Trophoblast cell (in vitro differentiated cells and primary cell): ENCODE data around the gene VWA5B1.
"Not testable (repeated sequence)": the region's sequence is repeated elsewhere in the genome, so short reads cannot be mapped to it uniquely, and the experiment has no call there.

Source experiments
- DNase-seq, 2 donors: peaks; one replicate each; pipeline ENCODE4 v3.0.0-alpha.2; 2016
- H2AFZ ChIP-seq: 2 replicates; pipeline ENCODE4 v1.6.1; 2013; ENCODE audit warnings: low read length, moderate library complexity, mild to moderate bottlenecking; ENCODE audit not compliant: insufficient read depth, poor library complexity
- H2AK5ac ChIP-seq: 2 replicates; pipeline ENCODE4 v1.6.1; 2013; ENCODE audit warnings: mild to moderate bottlenecking, low read length
- H2BK120ac ChIP-seq: 2 replicates; pipeline ENCODE4 v1.6.1; 2013; ENCODE audit warnings: low read length, mild to moderate bottlenecking, moderate library complexity; ENCODE audit not compliant: insufficient read depth, poor library complexity
- H2BK12ac ChIP-seq: 2 replicates; pipeline ENCODE4 v1.6.1; 2013; ENCODE audit warnings: mild to moderate bottlenecking, low read length, moderate library complexity
- H2BK5ac ChIP-seq: 2 replicates; pipeline ENCODE4 v1.6.1; 2013; ENCODE audit warnings: low read length, low read depth, moderate library complexity, mild to moderate bottlenecking; ENCODE audit not compliant: poor library complexity
- H3K14ac ChIP-seq: 2 replicates; pipeline ENCODE4 v1.6.1; 2013; ENCODE audit warnings: mild to moderate bottlenecking, low read length
- H3K18ac ChIP-seq: 2 replicates; pipeline ENCODE4 v1.6.1; 2013; ENCODE audit warnings: mild to moderate bottlenecking, low read length
- H3K23ac ChIP-seq: 2 replicates; pipeline ENCODE4 v1.6.1; 2013; ENCODE audit warnings: low read length
- H3K27ac ChIP-seq: 2 replicates; pipeline ENCODE4 v1.5.1; 2013; ENCODE audit warnings: low read depth, mild to moderate bottlenecking, inconsistent platforms, low read length, moderate library complexity
- H3K27me3 ChIP-seq: 2 replicates; pipeline ENCODE4 v1.6.1; 2013; ENCODE audit warnings: inconsistent platforms, mild to moderate bottlenecking, low read length, moderate library complexity; ENCODE audit not compliant: insufficient read depth
- H3K36me3 ChIP-seq, 2 experiments: 1 replicate in 1 of 2; 2 replicates in 1 of 2; pipeline ENCODE4 v1.6.1; 2013; ENCODE audit warnings: low read length in 2 of 2, mild to moderate bottlenecking in 2 of 2, moderate library complexity in 1 of 2; ENCODE audit not compliant: insufficient read depth in 2 of 2, control insufficient read depth in 1 of 2
- H3K4ac ChIP-seq: 2 replicates; pipeline ENCODE4 v1.6.1; 2013; ENCODE audit warnings: low read depth, mild to moderate bottlenecking, low read length, moderate library complexity
- H3K4me1 ChIP-seq, 2 experiments: 1 replicate in 1 of 2; 2 replicates in 1 of 2; pipeline ENCODE4 v1.6.1; 2013; ENCODE audit warnings: low read length in 2 of 2, mild to moderate bottlenecking in 2 of 2, moderate library complexity in 1 of 2; ENCODE audit not compliant: insufficient read depth in 2 of 2, control insufficient read depth in 1 of 2
- H3K4me2 ChIP-seq: 2 replicates; pipeline ENCODE4 v1.6.1; 2013; ENCODE audit warnings: inconsistent platforms, mild to moderate bottlenecking, low read length, moderate library complexity
- H3K4me3 ChIP-seq: 2 replicates; pipeline ENCODE4 v1.5.1; 2013; ENCODE audit warnings: mild to moderate bottlenecking, low read depth, low read length, inconsistent platforms
- H3K79me1 ChIP-seq: one replicate; pipeline ENCODE4 v1.6.1; 2013; ENCODE audit warnings: low read length
- H3K79me2 ChIP-seq: 2 replicates; pipeline ENCODE4 v1.6.1; 2013; ENCODE audit warnings: low read length, mild to moderate bottlenecking; ENCODE audit not compliant: control insufficient read depth, insufficient read depth, poor library complexity
- H3K9ac ChIP-seq: 2 replicates; pipeline ENCODE4 v1.6.1; 2013; ENCODE audit warnings: mild to moderate bottlenecking, low read length
- H3K9me3 ChIP-seq: 2 replicates; pipeline ENCODE4 v1.6.1; 2013; ENCODE audit warnings: low read depth, mild to moderate bottlenecking, control low read depth, inconsistent platforms, low read length; ENCODE audit not compliant: insufficient read depth
- H4K12ac ChIP-seq: 2 replicates; pipeline ENCODE4 v1.6.1; 2013; ENCODE audit warnings: low read depth, mild to moderate bottlenecking, low read length, moderate library complexity
- H4K8ac ChIP-seq: 2 replicates; pipeline ENCODE4 v1.6.1; 2013; ENCODE audit warnings: low read depth, mild to moderate bottlenecking, low read length, moderate library complexity
- H4K91ac ChIP-seq: one replicate; pipeline ENCODE4 v1.6.1; 2013; ENCODE audit warnings: low read depth, mild to moderate bottlenecking, low read length, moderate library complexity
- WGBS: extraction: QIAGEN DNeasy Blood & Tissue Kit; methylation state at CpG from one replicate; pipeline ENCODE4 v1.1.7; 2013; ENCODE audit warnings: missing lambda C conversion rate; ENCODE audit not compliant: insufficient read length, insufficient coverage; ENCODE audit errors: extremely low coverage; 5-methylcytosine and 5-hydroxymethylcytosine counted together

The VWA5B1 gene

GRCh38 chr1:20266642-20267041, 24.0 kb upstream of the VWA5B1 start:
- H2BK5ac ChIP-seq = no peak overlapping the region
- H3K27me3 ChIP-seq = no peaks in the 10 kb centered on the region
- no peaks in the 10 kb centered on the region for H3K36me3 ChIP-seq
- H3K79me1 ChIP-seq = no peaks in the 10 kb centered on the region
- H2AFZ ChIP-seq = no peak overlapping the region
- H3K23ac ChIP-seq = no peak overlapping the region
- H2BK120ac ChIP-seq = no peak overlapping the region
- H2BK12ac ChIP-seq = no peak overlapping the region
- H3K9me3 ChIP-seq = no peaks in the 10 kb centered on the region
- no peak overlapping the region for H3K9ac ChIP-seq
- H4K91ac ChIP-seq = no peak overlapping the region
- no peak overlapping the region for H3K27ac ChIP-seq
- H3K4ac ChIP-seq = no peak overlapping the region
- no peak for DNase-seq
- H2AK5ac ChIP-seq = no peak overlapping the region
- H3K79me2 ChIP-seq = no peaks in the 10 kb centered on the region
- no peak overlapping the region for H4K12ac ChIP-seq
- no peak overlapping the region for H3K4me3 ChIP-seq
- no peak overlapping the region for H3K18ac ChIP-seq
- H3K4me1 ChIP-seq = peaks cover 0 to 4% of the 10 kb centered on the region in 2 experiments
- no peak overlapping the region for H3K4me2 ChIP-seq
- no CpG with 5 or more reads among the region's 6 CpGs for WGBS
- no peak overlapping the region for H4K8ac ChIP-seq
- no peak overlapping the region for H3K14ac ChIP-seq

- no peak overlapping the region for H2AFZ ChIP-seq
- H3K36me3 ChIP-seq = no peaks in the 10 kb centered on the region
- H3K79me1 ChIP-seq = no peaks in the 10 kb centered on the region
- H4K91ac ChIP-seq = no peak overlapping the region
- no peak overlapping the region for H3K23ac ChIP-seq
- H2AK5ac ChIP-seq = no peak overlapping the region
- H3K4me3 ChIP-seq = no peak overlapping the region
- H3K4me2 ChIP-seq = no peak overlapping the region
- H3K27me3 ChIP-seq = no peaks in the 10 kb centered on the region
- H3K79me2 ChIP-seq = no peaks in the 10 kb centered on the region
- no peak overlapping the region for H2BK12ac ChIP-seq
- no peak overlapping the region for H2BK5ac ChIP-seq
- no peak overlapping the region for H3K14ac ChIP-seq
- no peak overlapping the region for H2BK120ac ChIP-seq
- no peak overlapping the region for H3K18ac ChIP-seq
- H3K9ac ChIP-seq = no peak overlapping the region
- no CpG with 5 or more reads among the region's 11 CpGs for WGBS
- DNase-seq = no peak
- H3K4ac ChIP-seq = no peak overlapping the region
- no peaks in the 10 kb centered on the region for H3K4me1 ChIP-seq
- no peaks in the 10 kb centered on the region for H3K9me3 ChIP-seq
- no peak overlapping the region for H3K27ac ChIP-seq
- H4K8ac ChIP-seq = no peak overlapping the region
- no peak overlapping the region for H4K12ac ChIP-seq
Measured at GRCh38 chr1:20271498-20272400, 18.9 kb upstream of the VWA5B1 start.

- H3K4ac ChIP-seq = not testable (repeated sequence)
Measured at GRCh38 chr1:20273716-20274115, 17.0 kb upstream of the VWA5B1 start.

GRCh38 chr1:20275319-20275925, 15.3 kb upstream of the VWA5B1 start:
- Histone ChIP-seq H3K79me2 (no peaks in the 10 kb centered on the region), H3K4ac (no peak overlapping the region), H3K9me3 (no peaks in the 10 kb centered on the region), H2BK12ac (no peak overlapping the region), H4K12ac (no peak overlapping the region), H3K4me2 (no peak overlapping the region), H3K79me1 (no peaks in the 10 kb centered on the region), H3K23ac (no peak overlapping the region), H2AK5ac (no peak overlapping the region), H2BK5ac (no peak overlapping the region), H3K4me1 (peaks cover 0 to 2% of the 10 kb centered on the region in 2 experiments), H4K91ac (no peak overlapping the region), H3K27me3 (no peaks in the 10 kb centered on the region), H4K8ac (no peak overlapping the region), H3K36me3 (no peaks in the 10 kb centered on the region), H3K27ac (no peak overlapping the region), H3K9ac (no peak overlapping the region), H2AFZ (no peak overlapping the region), H3K18ac (no peak overlapping the region), H3K4me3 (no peak overlapping the region), H3K14ac (no peak overlapping the region), H2BK120ac (no peak overlapping the region)
- no CpG with 5 or more reads among the region's 7 CpGs for WGBS
- no peak for DNase-seq

More at GRCh38 chr1:20273716-20274115, 17.0 kb upstream of the VWA5B1 start:
- not testable (repeated sequence) for H3K9ac ChIP-seq, H3K9me3 ChIP-seq, H3K18ac ChIP-seq, H2BK5ac ChIP-seq, H3K79me2 ChIP-seq, DNase-seq, H3K36me3 ChIP-seq, H2AFZ ChIP-seq, H3K14ac ChIP-seq, H3K27ac ChIP-seq, H4K12ac ChIP-seq, H3K4me3 ChIP-seq, H3K27me3 ChIP-seq, H4K8ac ChIP-seq, H3K4me1 ChIP-seq, H3K4me2 ChIP-seq, H3K79me1 ChIP-seq, H4K91ac ChIP-seq, H2BK12ac ChIP-seq, H2AK5ac ChIP-seq, H2BK120ac ChIP-seq, H3K23ac ChIP-seq
